Measurements from ENCODE around the gene GMNC. TPM values are rescaled to one million over a fixed set of nuclear protein-coding genes. Genes with fewer than 3 reads are reported as not detected.
A peak's percentile ranks its signal among the peaks of the same experiment; 100 is the strongest.

The GMNC gene
- total RNA-seq, 6 donors from 2014 or later, result 0.49 TPM; not detected in 5

- Histone ChIP-seq H3K27ac (no peak overlapping the region), H3K9me3 (no peaks in the 10 kb centered on the region), H3K36me3 (no peaks in the 10 kb centered on the region), H3K4me3 (no peak overlapping the region), H3K27me3 (no peaks in the 10 kb centered on the region), H3K4me1 (peaks cover 0 to 8% (median 1%) of the 10 kb centered on the region in 4 donors)
- TF ChIP-seq CTCF (IDR thresholded peaks at IDR 0.05), result no peak
- no peak for TF ChIP-seq POLR2A (IDR thresholded peaks at IDR 0.05)
- TF ChIP-seq POLR2AphosphoS5 (IDR thresholded peaks at IDR 0.05), result no peak
- no peak for TF ChIP-seq EP300 (IDR thresholded peaks at IDR 0.05)
- DNase-seq, result no peak
- 37 to 43% methylated on average over 2 of the region's 2 CpGs for WGBS, 2 donors
- no peak for ATAC-seq (ENCODE audit: low FRiP score in 2 of 2)
Measured at GRCh38 chr3:190865419-190865818, 2.9 kb upstream of the GMNC start.

GRCh38 chr3:190864002-190864401, 1.5 kb upstream of the GMNC start:
- no peak for ATAC-seq (ENCODE audit: low FRiP score in 2 of 2)

GRCh38 chr3:190863119-190863465, 598 bp upstream of the GMNC start:
- Histone ChIP-seq H3K27me3 (no peaks in the 10 kb centered on the region), H3K36me3 (no peaks in the 10 kb centered on the region), H3K4me3 (peak overlapping the region in 3 of 4 donors; percentile 60 to 66 (median 62)), H3K9me3 (no peaks in the 10 kb centered on the region), H3K4me1 (peaks cover 0 to 8% (median 1%) of the 10 kb centered on the region in 4 donors), H3K27ac (peak overlapping the region in 1 of 4 donors; percentile 66)
- ATAC-seq (ENCODE audit: low FRiP score in 2 of 2) (no peak), DNase-seq (no peak)
- TF ChIP-seq POLR2AphosphoS5 (IDR thresholded peaks at IDR 0.05), result no peak
- no peak for TF ChIP-seq POLR2A (IDR thresholded peaks at IDR 0.05)
- no peak for TF ChIP-seq CTCF (IDR thresholded peaks at IDR 0.05)
- 10 to 14% methylated on average over 6 of the region's 6 CpGs for WGBS, 2 donors

More at GRCh38 chr3:190864002-190864401, 1.5 kb upstream of the GMNC start:
- Histone ChIP-seq H3K4me1 (peaks cover 0 to 8% (median 1%) of the 10 kb centered on the region in 4 donors), H3K4me3 (no peak overlapping the region), H3K36me3 (no peaks in the 10 kb centered on the region), H3K27me3 (no peaks in the 10 kb centered on the region), H3K9me3 (no peaks in the 10 kb centered on the region), H3K27ac (no peak overlapping the region)
- TF ChIP-seq POLR2AphosphoS5 (IDR thresholded peaks at IDR 0.05) (no peak), EP300 (IDR thresholded peaks at IDR 0.05) (no peak), CTCF (IDR thresholded peaks at IDR 0.05) (no peak), POLR2A (IDR thresholded peaks at IDR 0.05) (no peak)
- no peak for DNase-seq

GRCh38 chr3:190860521-190860920, 2.0 kb downstream of the GMNC start:
- TF ChIP-seq POLR2A (IDR thresholded peaks at IDR 0.05) (no peak), EP300 (IDR thresholded peaks at IDR 0.05) (no peak), CTCF (IDR thresholded peaks at IDR 0.05) (no peak), POLR2AphosphoS5 (IDR thresholded peaks at IDR 0.05) (no peak)
- no peak overlapping the region for H3K27ac ChIP-seq
- DNase-seq, result no peak
- no peak for ATAC-seq (ENCODE audit: low FRiP score in 2 of 2)
- no peaks in the 10 kb centered on the region for H3K27me3 ChIP-seq
- H3K4me1 ChIP-seq, result peaks cover 0 to 8% (median 1%) of the 10 kb centered on the region in 4 donors
- no peaks in the 10 kb centered on the region for H3K9me3 ChIP-seq
- H3K4me3 ChIP-seq, result no peak overlapping the region
- WGBS, 2 donors, result 71 to 89% methylated on average over 7 of the region's 7 CpGs
- no peaks in the 10 kb centered on the region for H3K36me3 ChIP-seq

- Histone ChIP-seq H3K4me3 (no peak overlapping the region), H3K36me3 (no peaks in the 10 kb centered on the region), H3K27ac (no peak overlapping the region), H3K4me1 (no peaks in the 10 kb centered on the region), H3K27me3 (no peaks in the 10 kb centered on the region), H3K9me3 (no peaks in the 10 kb centered on the region)
- whole genome bisulfite sequencing, 2 donors, result 42 to 44% methylated on average over 3 of the region's 3 CpGs
- no peak for ATAC-seq (ENCODE audit: low FRiP score in 2 of 2)
- no peak for TF ChIP-seq EP300 (IDR thresholded peaks at IDR 0.05)
- TF ChIP-seq CTCF (IDR thresholded peaks at IDR 0.05), result no peak
- no peak for TF ChIP-seq POLR2AphosphoS5 (IDR thresholded peaks at IDR 0.05)
- TF ChIP-seq POLR2A (IDR thresholded peaks at IDR 0.05), result no peak
- no peak for DNase-seq
Measured at GRCh38 chr3:190855151-190855550, 7.3 kb downstream of the GMNC start.

All from upper lobe of left lung (tissue), 6 donors.